AG10803 (cell line): ENCODE measurements around the gene SMOC2.

Experiments
- DNase-seq: peaks from one replicate; pipeline ENCODE4 v3.0.0; 2010; ENCODE audit warnings: low read depth
- H3K4me3 ChIP-seq: 2 replicates; pipeline ENCODE4 v1.5.1; 2011; ENCODE audit warnings: mild to moderate bottlenecking, low read length, control low read depth
- CTCF ChIP-seq: conservative IDR thresholded peaks from 2 replicates; pipeline ENCODE4 v1.5.1; 2011; ENCODE audit warnings: mild to moderate bottlenecking, low read length, control low read depth, inconsistent platforms

SMOC2 gene

DNA sequence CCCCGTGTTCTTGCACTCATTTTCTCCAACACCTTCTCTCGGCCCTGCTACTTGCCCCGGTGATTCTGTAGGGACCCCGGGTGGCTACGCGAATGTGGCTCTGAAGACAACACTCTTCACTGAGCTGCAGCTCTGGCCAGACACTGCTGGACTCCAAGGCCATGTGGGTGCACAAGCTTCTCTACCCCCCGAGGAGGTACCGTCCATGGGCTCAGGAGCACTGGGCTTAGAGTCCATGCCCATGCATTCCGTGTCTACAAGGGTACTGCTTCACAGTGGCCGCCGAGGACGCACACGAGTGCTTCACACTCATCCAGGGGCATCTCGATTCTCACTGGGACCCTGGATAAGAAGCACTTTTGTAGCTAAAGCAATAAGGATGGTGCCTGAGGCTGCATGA, 59.5 kb downstream of the SMOC2 start:
- H3K4me3 ChIP-seq: no peak overlapping the region
- TF ChIP-seq CTCF: no peak
- no peak for DNase-seq

- TF ChIP-seq CTCF: no peak
- H3K4me3 ChIP-seq: no peak overlapping the region
- no peak for DNase-seq
Observed at GRCh38 chr6:168501561-168501960, 60.6 kb downstream of the SMOC2 start.

- TF ChIP-seq CTCF: no peak
- H3K4me3 ChIP-seq: no peak overlapping the region
- DNase-seq: no peak
Observed at GRCh38 chr6:168504366-168504765, 63.4 kb downstream of the SMOC2 start.

- no peak for TF ChIP-seq CTCF
- no peak for DNase-seq
- H3K4me3 ChIP-seq: no peak overlapping the region
Observed at GRCh38 chr6:168506460-168506859, 65.5 kb downstream of the SMOC2 start.

GRCh38 chr6:168507297-168507696, 66.3 kb downstream of the SMOC2 start:
- TF ChIP-seq CTCF: no peak
- no peak for DNase-seq
- no peak overlapping the region for H3K4me3 ChIP-seq

- DNase-seq: no peak
- no peak for TF ChIP-seq CTCF
Observed at GRCh38 chr6:168507730-168508129, 66.7 kb downstream of the SMOC2 start.

GRCh38 chr6:168508903-168509302, 67.9 kb downstream of the SMOC2 start:
- H3K4me3 ChIP-seq: no peak overlapping the region
- no peak for DNase-seq
- TF ChIP-seq CTCF: no peak

More at GRCh38 chr6:168507730-168508129, 66.7 kb downstream of the SMOC2 start:
- no peak overlapping the region for H3K4me3 ChIP-seq
